ENCODE results near the gene PRDM16. TPM values are rescaled to one million over a fixed set of nuclear protein-coding genes. Genes with fewer than 3 reads are reported as not detected.

The PRDM16 gene
- total RNA-seq, 1 experiment from 2014 or later: 0.95 TPM

DNA sequence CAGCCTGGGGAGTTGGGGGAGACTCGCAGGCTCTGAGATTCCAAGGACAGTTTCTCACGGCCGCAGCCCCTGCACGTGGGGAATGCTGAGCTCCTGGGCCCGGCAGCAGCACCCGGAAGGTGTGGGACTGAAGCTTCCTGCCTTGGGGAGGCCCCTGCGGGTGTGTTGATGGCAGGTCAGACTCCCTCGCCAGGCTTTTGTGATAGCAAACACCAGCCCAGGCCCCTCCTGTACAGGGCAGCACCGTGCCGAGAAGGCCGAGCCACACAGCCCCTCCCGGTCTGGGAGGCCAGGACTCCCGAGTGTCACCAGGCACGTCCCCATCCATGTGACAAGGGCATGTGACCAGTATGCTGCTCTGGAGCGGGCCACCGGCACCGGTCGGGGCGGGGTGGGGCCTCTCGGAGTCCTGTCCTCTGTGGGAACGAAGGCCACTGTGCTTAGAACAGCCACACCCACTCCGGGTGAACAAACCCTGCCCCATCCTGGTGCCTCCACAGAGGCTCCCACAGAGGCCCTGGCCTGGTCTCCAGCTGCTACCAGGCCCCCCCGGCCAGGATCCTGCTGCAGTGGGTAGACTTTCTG is 354.3 kb downstream of the PRDM16 start:
- DNase-seq: no peak
- H3K27me3 ChIP-seq: no peaks in the 10 kb centered on the region
- H3K4me3 ChIP-seq: no peak overlapping the region

GRCh38 chr1:3423896-3424611 is 355.1 kb downstream of the PRDM16 start:
- no peak overlapping the region for H3K4me3 ChIP-seq
- no peak for DNase-seq
- no peaks in the 10 kb centered on the region for H3K27me3 ChIP-seq
- no peaks in the 10 kb centered on the region for H3K9me3 ChIP-seq
- H3K36me3 ChIP-seq: no peaks in the 10 kb centered on the region

More for the DNA sequence above, 354.3 kb downstream of the PRDM16 start:
- Histone ChIP-seq H3K9me3 (no peaks in the 10 kb centered on the region), H3K36me3 (no peaks in the 10 kb centered on the region)

- Histone ChIP-seq H3K27me3 (no peaks in the 10 kb centered on the region), H3K4me3 (no peak overlapping the region), H3K9me3 (no peaks in the 10 kb centered on the region), H3K36me3 (no peaks in the 10 kb centered on the region)
- no peak for DNase-seq
Observed at GRCh38 chr1:3425486-3426215, 356.6 kb downstream of the PRDM16 start.

GRCh38 chr1:3426956-3427535 is 358.0 kb downstream of the PRDM16 start:
- Histone ChIP-seq H3K36me3 (no peaks in the 10 kb centered on the region), H3K9me3 (no peaks in the 10 kb centered on the region), H3K4me3 (no peak overlapping the region), H3K27me3 (no peaks in the 10 kb centered on the region)
- DNase-seq: no peak

- no peak for DNase-seq
- Histone ChIP-seq H3K27me3 (no peaks in the 10 kb centered on the region), H3K36me3 (no peaks in the 10 kb centered on the region), H3K4me3 (no peak overlapping the region), H3K9me3 (no peaks in the 10 kb centered on the region)
Observed at GRCh38 chr1:3427711-3428704, 359.0 kb downstream of the PRDM16 start.

DNA sequence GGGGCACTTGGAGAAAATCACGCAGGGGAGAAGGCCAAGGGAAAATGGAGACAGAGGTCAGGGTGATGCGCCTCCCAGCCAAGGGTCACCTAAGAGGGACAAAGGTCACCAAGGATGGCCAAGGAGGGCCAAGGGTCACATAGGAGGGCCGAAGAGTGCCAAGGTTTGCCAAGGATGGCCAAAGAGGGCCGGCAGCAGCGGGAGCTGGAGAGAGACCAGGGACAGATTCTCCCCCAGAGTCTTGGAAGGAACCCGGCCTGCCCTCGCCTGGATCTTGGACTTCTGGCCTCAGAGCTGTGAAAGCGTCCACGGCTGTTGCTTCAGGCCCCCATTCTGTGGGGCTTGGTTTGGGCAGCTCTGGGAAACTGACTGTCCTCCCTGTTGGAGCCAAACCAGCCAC is 359.9 kb downstream of the PRDM16 start:
- no peaks in the 10 kb centered on the region for H3K9me3 ChIP-seq
- no peaks in the 10 kb centered on the region for H3K27me3 ChIP-seq
- H3K36me3 ChIP-seq: no peaks in the 10 kb centered on the region
- DNase-seq: no peak
- H3K4me3 ChIP-seq: no peak overlapping the region

- DNase-seq: no peak
- Histone ChIP-seq H3K9me3 (no peaks in the 10 kb centered on the region), H3K27me3 (no peaks in the 10 kb centered on the region), H3K4me3 (no peak overlapping the region), H3K36me3 (no peaks in the 10 kb centered on the region)
Observed at GRCh38 chr1:3429320-3429719, 360.3 kb downstream of the PRDM16 start.

DNA sequence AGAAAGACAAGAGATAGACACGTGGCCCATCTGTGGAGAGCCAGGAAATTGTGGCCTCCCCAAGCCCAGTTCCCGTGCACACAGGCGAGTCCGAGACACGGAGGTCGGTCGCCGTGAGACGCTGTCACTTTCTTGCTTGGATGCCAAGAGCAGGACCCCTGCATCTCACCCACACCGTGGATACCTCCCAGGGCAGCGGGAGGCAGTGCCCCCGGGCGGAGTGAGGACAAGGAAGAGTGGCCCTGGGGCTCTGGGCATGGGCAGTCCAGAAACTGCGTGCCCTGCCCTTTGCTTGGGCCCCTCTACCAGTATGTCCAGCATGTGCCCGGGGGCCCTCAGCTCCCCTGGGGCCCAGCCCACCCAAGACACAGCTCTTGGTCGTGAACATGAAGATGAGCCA is 360.8 kb downstream of the PRDM16 start:
- no peaks in the 10 kb centered on the region for H3K36me3 ChIP-seq
- no peaks in the 10 kb centered on the region for H3K9me3 ChIP-seq
- DNase-seq: no peak

DNA sequence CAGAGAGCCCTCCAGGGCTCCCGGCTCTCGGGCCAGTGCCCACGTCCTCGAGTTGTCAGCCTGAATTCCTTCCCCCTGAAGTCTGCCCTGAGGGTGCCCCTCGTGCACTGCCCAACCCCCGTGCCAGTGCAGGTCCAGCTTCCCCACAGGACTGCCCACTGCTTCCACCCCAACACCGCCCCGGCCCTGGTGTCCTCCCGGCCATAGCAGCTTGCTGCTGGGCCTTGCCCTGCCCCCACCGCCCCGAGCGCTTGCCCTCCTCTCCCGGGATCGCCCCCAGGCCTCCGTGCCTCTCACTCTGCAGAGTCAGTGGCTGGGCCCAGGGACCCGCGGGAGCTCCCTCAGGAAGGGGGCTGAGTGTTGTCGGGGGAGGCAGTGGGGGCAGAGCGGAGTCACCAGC is 361.4 kb downstream of the PRDM16 start:
- DNase-seq: no peak
- H3K9me3 ChIP-seq: no peaks in the 10 kb centered on the region
- no peaks in the 10 kb centered on the region for H3K27me3 ChIP-seq
- no peak overlapping the region for H3K4me3 ChIP-seq
- no peaks in the 10 kb centered on the region for H3K36me3 ChIP-seq

More for the DNA sequence above, 360.8 kb downstream of the PRDM16 start:
- H3K27me3 ChIP-seq: no peaks in the 10 kb centered on the region
- no peak overlapping the region for H3K4me3 ChIP-seq

- Histone ChIP-seq H3K9me3 (no peaks in the 10 kb centered on the region), H3K4me3 (no peak overlapping the region), H3K27me3 (no peaks in the 10 kb centered on the region), H3K36me3 (no peaks in the 10 kb centered on the region)
- DNase-seq: no peak
Observed at GRCh38 chr1:3430820-3431219, 361.8 kb downstream of the PRDM16 start.

DNA sequence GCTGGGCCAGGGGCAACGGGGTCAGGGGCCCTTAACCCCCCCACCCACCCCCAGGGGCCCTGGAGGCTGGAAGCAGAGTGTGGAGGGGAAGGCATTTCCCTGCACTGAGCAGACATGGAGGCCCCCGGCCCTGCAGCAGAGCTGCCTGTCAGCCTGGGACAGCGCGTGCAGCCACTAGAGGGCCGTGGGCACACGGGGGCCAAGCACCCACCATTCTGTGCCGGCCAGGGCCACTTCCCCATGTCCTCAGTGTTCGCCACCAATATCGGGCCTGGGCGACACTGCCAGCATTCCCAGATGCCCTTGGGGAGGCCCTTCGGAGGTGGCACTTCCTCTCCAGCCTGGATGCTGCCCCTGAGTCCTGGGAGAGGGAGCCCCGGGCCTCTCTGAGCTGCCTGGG is 362.3 kb downstream of the PRDM16 start:
- Histone ChIP-seq H3K36me3 (no peaks in the 10 kb centered on the region), H3K9me3 (no peaks in the 10 kb centered on the region), H3K27me3 (no peaks in the 10 kb centered on the region), H3K4me3 (no peak overlapping the region)
- DNase-seq: no peak

DNA sequence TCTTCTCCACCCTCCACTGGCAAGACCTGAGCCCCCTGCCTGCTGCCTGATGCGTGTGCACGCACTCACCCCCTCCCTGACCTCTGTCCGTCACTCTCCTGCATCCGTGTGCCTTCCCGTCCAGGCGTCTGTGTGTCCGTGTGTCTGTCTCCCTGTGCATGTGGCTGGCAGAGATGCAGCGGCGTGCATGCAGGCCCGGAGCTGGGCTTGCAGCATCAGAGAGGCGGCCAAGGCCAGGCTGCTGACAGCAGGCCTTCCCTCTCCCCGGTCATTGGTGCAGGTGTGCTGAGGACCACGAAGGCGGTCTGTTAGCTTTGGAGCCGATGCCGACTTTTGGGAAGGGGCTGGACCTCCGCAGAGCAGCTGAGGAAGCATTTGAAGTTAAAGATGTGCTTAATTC is 362.7 kb downstream of the PRDM16 start:
- Histone ChIP-seq H3K9me3 (no peaks in the 10 kb centered on the region), H3K4me3 (no peak overlapping the region), H3K27me3 (no peaks in the 10 kb centered on the region), H3K36me3 (no peaks in the 10 kb centered on the region)
- no peak for DNase-seq

DNA sequence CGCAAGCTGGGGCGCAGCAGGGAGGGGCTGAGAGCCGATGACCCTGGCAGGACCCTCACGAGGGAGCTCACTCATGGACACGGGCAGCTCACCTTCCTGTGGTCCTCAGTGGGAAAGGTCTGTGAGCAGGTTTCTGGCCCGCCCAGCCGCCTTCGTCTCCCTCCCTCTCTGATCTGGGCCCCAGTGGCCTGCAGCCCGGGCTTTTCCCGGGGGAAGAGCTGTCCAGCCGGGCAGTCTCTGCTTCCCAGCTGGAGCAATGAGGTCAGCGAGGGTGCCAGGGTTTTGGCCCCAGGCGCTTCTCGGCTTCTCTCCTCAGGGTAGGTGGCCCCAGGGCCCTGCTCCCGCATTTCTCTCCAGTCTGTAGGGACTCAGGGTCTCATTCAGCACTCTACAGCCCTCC is 363.3 kb downstream of the PRDM16 start:
- no peaks in the 10 kb centered on the region for H3K36me3 ChIP-seq
- DNase-seq: no peak
- H3K4me3 ChIP-seq: no peak overlapping the region
- H3K9me3 ChIP-seq: no peaks in the 10 kb centered on the region
- no peaks in the 10 kb centered on the region for H3K27me3 ChIP-seq

- DNase-seq: no peak
- no peaks in the 10 kb centered on the region for H3K9me3 ChIP-seq
- H3K36me3 ChIP-seq: no peaks in the 10 kb centered on the region
- H3K4me3 ChIP-seq: no peak overlapping the region
- H3K27me3 ChIP-seq: no peaks in the 10 kb centered on the region
Observed at GRCh38 chr1:3433076-3433475, 364.1 kb downstream of the PRDM16 start.

GRCh38 chr1:3433596-3434320 is 364.8 kb downstream of the PRDM16 start:
- Histone ChIP-seq H3K9me3 (no peaks in the 10 kb centered on the region), H3K27me3 (no peaks in the 10 kb centered on the region), H3K4me3 (no peak overlapping the region), H3K36me3 (no peaks in the 10 kb centered on the region)
- no peak for DNase-seq

All from MG63 (cell line).